Natural killer cell (primary cell): ENCODE data around the gene PLCB1. TPM values are rescaled to one million over a fixed set of nuclear protein-coding genes. Genes with fewer than 3 reads are reported as not detected.
A peak's percentile ranks its signal among the peaks of the same experiment; 100 is the strongest.

ENCODE experiments used
- ATAC-seq, 3 donors: fragments of 150-1000 bp in 2 of 3; fragments of 200-7000 bp in 1 of 3; cut with Tn5 transposase; 1 replicate in 1 of 3; 2 replicates in 2 of 3; pipeline ENCODE4 v1.10.0; 2021; ENCODE audit warnings: mild to moderate bottlenecking in 2 of 3, moderate library complexity in 2 of 3
- DNase-seq, 2 donors: peaks; one replicate each; pipeline versions ENCODE4 v3.0.0 to v3.0.0-alpha.2; 2013 to 2021; ENCODE audit warnings: mixed read lengths in 1 of 2
- H3K27ac ChIP-seq: one replicate; pipeline ENCODE4 v1.5.1; 2013; ENCODE audit warnings: mild to moderate bottlenecking, low read length
- H3K27me3 ChIP-seq: one replicate; pipeline ENCODE4 v1.6.1; 2013; ENCODE audit warnings: low read length; ENCODE audit not compliant: control insufficient read depth, insufficient read depth
- H3K36me3 ChIP-seq: one replicate; pipeline ENCODE4 v1.6.1; 2013; ENCODE audit warnings: low read length; ENCODE audit not compliant: control insufficient read depth, insufficient read depth
- H3K4me1 ChIP-seq: one replicate; pipeline ENCODE4 v1.6.1; 2013; ENCODE audit warnings: low read length; ENCODE audit not compliant: control insufficient read depth, insufficient read depth
- H3K4me3 ChIP-seq: one replicate; pipeline ENCODE4 v1.5.1; 2013; ENCODE audit warnings: low read length
- H3K9me3 ChIP-seq: one replicate; pipeline ENCODE4 v1.6.1; 2013; ENCODE audit warnings: low read length; ENCODE audit not compliant: control insufficient read depth, insufficient read depth
- H3K27ac Mint-ChIP-seq, 2 donors: one replicate each; pipeline ENCODE4 v1.8.0; 2022; ENCODE audit warnings: mild to moderate bottlenecking in 2 of 2, mixed read lengths in 2 of 2, moderate library complexity in 1 of 2
- H3K27me3 Mint-ChIP-seq, 2 donors: one replicate each; pipeline ENCODE4 v1.8.0; 2022; ENCODE audit warnings: low read depth in 2 of 2, mixed read lengths in 2 of 2
- H3K36me3 Mint-ChIP-seq: one replicate; pipeline ENCODE4 v1.8.0; 2022; ENCODE audit warnings: mixed read lengths
- H3K4me1 Mint-ChIP-seq, 2 donors: one replicate each; pipeline ENCODE4 v1.8.0; 2022; ENCODE audit warnings: mixed read lengths in 2 of 2
- H3K4me3 Mint-ChIP-seq: one replicate; pipeline ENCODE4 v1.8.0; 2022; ENCODE audit warnings: mild to moderate bottlenecking, moderate library complexity, mixed read lengths
- H3K9me3 Mint-ChIP-seq, 2 donors: one replicate each; pipeline ENCODE4 v1.8.0; 2022; ENCODE audit warnings: mixed read lengths in 2 of 2
- CTCF ChIP-seq: fragments of 200-600 bp; IDR thresholded peaks from one replicate; pipeline ENCODE4 v1.8.0; 2022; ENCODE audit warnings: antibody characterized with exemption
- WGBS: methylation state at CpG from one replicate; pipeline ENCODE4 v1.1.7; 2013; ENCODE audit warnings: missing lambda C conversion rate; ENCODE audit not compliant: insufficient coverage; 5-methylcytosine and 5-hydroxymethylcytosine counted together
- intact Hi-C: fragments of 100-400 bp; cut with micrococcal nuclease; formaldehyde crosslinking; loops from one replicate; pipeline ENCODE4 v1.14.2; 2022
- total RNA-seq, 4 donors: library from RNA; stranded (reverse); fragments of 120-200 nt in 1 of 4; gene quantifications; one replicate each; pipeline versions ENCODE4 v1.2.3 to v1.2.4, GENCODE V29; 2013 to 2022

PLCB1 gene
- total RNA-seq, 3 donors from 2014 or later (not counting 1 experiment from before 2014, with no cell fraction given): 48.7 to 66.2 (median 57.7) TPM

- Histone ChIP-seq H3K27ac (no peak overlapping the region), H3K36me3 (no peaks in the 10 kb centered on the region), H3K4me1 (peaks cover 10% of the 10 kb centered on the region), H3K4me3 (no peak overlapping the region), H3K27me3 (no peaks in the 10 kb centered on the region), H3K9me3 (no peaks in the 10 kb centered on the region)
- no peaks in the 10 kb centered on the region for H3K36me3 Mint-ChIP-seq
- DNase-seq (no peak), ATAC-seq (no peak)
- H3K9me3 Mint-ChIP-seq: no peaks in the 10 kb centered on the region
- H3K27ac Mint-ChIP-seq: peak overlapping the region in 1 of 2 donors; percentile 9
- intact Hi-C loops: no loop called here
- 92% methylated on average over 4 of the region's 5 CpGs for WGBS
- H3K4me1 Mint-ChIP-seq: peaks cover 44 to 46% of the 10 kb centered on the region in 2 donors
- no peak for TF ChIP-seq CTCF
- no peak overlapping the region for H3K4me3 Mint-ChIP-seq
- H3K27me3 Mint-ChIP-seq: no peaks in the 10 kb centered on the region
These were observed 238.7 kb downstream of the PLCB1 start for GRCh38 chr20:8370774-8371173.

GRCh38 chr20:8372824-8373380, 240.8 kb downstream of the PLCB1 start:
- no peak overlapping the region for H3K27ac ChIP-seq
- Mint-ChIP-seq H3K9me3 (no peaks in the 10 kb centered on the region), H3K27ac (peak overlapping the region; percentile 2 to 6), H3K4me3 (no peak overlapping the region), H3K27me3 (no peaks in the 10 kb centered on the region), H3K36me3 (no peaks in the 10 kb centered on the region), H3K4me1 (peaks cover 50% of the 10 kb centered on the region in 2 donors)
- ATAC-seq (peak in 2 of 3 donors; percentile 57 to 64), DNase-seq (no peak)
- H3K4me3 ChIP-seq: no peak overlapping the region
- intact Hi-C loops: no loop called here
- H3K27me3 ChIP-seq: no peaks in the 10 kb centered on the region
- peaks cover 8% of the 10 kb centered on the region for H3K4me1 ChIP-seq
- H3K36me3 ChIP-seq: no peaks in the 10 kb centered on the region
- TF ChIP-seq CTCF: no peak
- 49% methylated on average over 5 of the region's 5 CpGs for WGBS
- no peaks in the 10 kb centered on the region for H3K9me3 ChIP-seq

GRCh38 chr20:8373579-8373978, 241.5 kb downstream of the PLCB1 start:
- H3K27me3 Mint-ChIP-seq: no peaks in the 10 kb centered on the region
- Histone ChIP-seq H3K27ac (no peak overlapping the region), H3K9me3 (no peaks in the 10 kb centered on the region), H3K4me1 (peaks cover 4% of the 10 kb centered on the region), H3K36me3 (no peaks in the 10 kb centered on the region), H3K4me3 (no peak overlapping the region), H3K27me3 (no peaks in the 10 kb centered on the region)
- H3K9me3 Mint-ChIP-seq: no peaks in the 10 kb centered on the region
- peak overlapping the region in 1 of 2 donors; percentile 6 for H3K27ac Mint-ChIP-seq
- no peak for ATAC-seq
- no peak for DNase-seq
- peaks cover 47% of the 10 kb centered on the region in 2 donors for H3K4me1 Mint-ChIP-seq
- no peak overlapping the region for H3K4me3 Mint-ChIP-seq
- no peaks in the 10 kb centered on the region for H3K36me3 Mint-ChIP-seq
- WGBS: 100% methylated on average over 1 of the region's 1 CpG
- intact Hi-C loops: no loop called here
- no peak for TF ChIP-seq CTCF

DNA sequence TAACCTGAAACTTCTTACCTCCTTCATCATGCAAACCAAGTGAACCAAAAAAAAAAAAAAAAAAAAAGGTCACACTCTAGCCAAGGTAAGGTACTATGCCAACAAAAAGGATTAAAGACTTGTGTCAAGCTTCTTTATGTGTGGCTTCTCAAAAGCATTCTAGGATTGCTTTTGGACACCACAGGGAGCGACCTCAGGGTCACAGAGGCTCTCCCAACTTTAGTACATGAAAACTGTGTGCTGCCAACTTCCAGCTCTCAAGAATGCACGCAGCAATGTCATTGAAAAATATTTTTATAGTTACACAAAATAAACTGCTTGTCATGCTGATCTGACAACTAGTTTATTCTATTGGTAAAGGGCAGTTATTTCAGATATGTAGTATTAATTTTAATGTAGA, 243.8 kb downstream of the PLCB1 start:
- DNase-seq: no peak
- intact Hi-C loops: no loop called here
- no peaks in the 10 kb centered on the region for H3K27me3 Mint-ChIP-seq
- Histone ChIP-seq H3K27me3 (no peaks in the 10 kb centered on the region), H3K9me3 (no peaks in the 10 kb centered on the region), H3K27ac (no peak overlapping the region), H3K4me1 (no peaks in the 10 kb centered on the region), H3K4me3 (no peak overlapping the region), H3K36me3 (no peaks in the 10 kb centered on the region)
- no peaks in the 10 kb centered on the region for H3K36me3 Mint-ChIP-seq
- no peak for TF ChIP-seq CTCF
- peaks cover 41 to 45% of the 10 kb centered on the region in 2 donors for H3K4me1 Mint-ChIP-seq
- 78% methylated on average over 1 of the region's 2 CpGs for WGBS
- no peaks in the 10 kb centered on the region for H3K9me3 Mint-ChIP-seq
- H3K27ac Mint-ChIP-seq: no peak overlapping the region
- H3K4me3 Mint-ChIP-seq: no peak overlapping the region
- no peak for ATAC-seq
